ENCODE data around the gene TBX15.

The TBX15 gene

GRCh38 chr1:118989006-118989815, 1.1 kb upstream of the TBX15 start:
- POLR2A ChIA-PET, result no interaction called here

GRCh38 chr1:118987468-118988185, 516 bp downstream of the TBX15 start:
- ChIA-PET CTCF (no interaction called here), POLR2A (no interaction called here)
- DNase-seq (ENCODE audit: extremely low spot score), result no peak
- TF ChIP-seq FOXM1 (IDR thresholded peaks at IDR 0.05; ENCODE audit: borderline replicate concordance) (no peak), PKNOX1 (IDR thresholded peaks at IDR 0.05) (no peak), NFRKB (IDR thresholded peaks at IDR 0.05) (no peak), SP1 (IDR thresholded peaks at IDR 0.05) (no peak), HDGF (IDR thresholded peaks at IDR 0.05; ENCODE audit: borderline replicate concordance) (no peak), ELF4 (IDR thresholded peaks at IDR 0.05) (no peak), TARDBP (IDR thresholded peaks at IDR 0.05) (no peak), L3MBTL2 (conservative IDR thresholded peaks at IDR 0.05) (no peak), CTBP1 (IDR thresholded peaks at IDR 0.05; ENCODE audit: borderline replicate concordance) (no peak), SUZ12 (IDR thresholded peaks at IDR 0.05) (no peak), BHLHE40 (IDR thresholded peaks at IDR 0.05; ENCODE audit: borderline replicate concordance) (no peak), LEF1 (IDR thresholded peaks at IDR 0.05; ENCODE audit: borderline replicate concordance) (no peak), FOXK2 (IDR thresholded peaks at IDR 0.05) (no peak), FOXA1 (IDR thresholded peaks at IDR 0.05) (no peak), ZNF384 (IDR thresholded peaks at IDR 0.05) (no peak)

More at GRCh38 chr1:118989006-118989815, 1.1 kb upstream of the TBX15 start:
- no peak for TF ChIP-seq TARDBP (IDR thresholded peaks at IDR 0.05)
- no peak for TF ChIP-seq SUZ12 (IDR thresholded peaks at IDR 0.05)
- TF ChIP-seq FOXM1 (IDR thresholded peaks at IDR 0.05; ENCODE audit: borderline replicate concordance), result no peak
- no peak for TF ChIP-seq ARNT (IDR thresholded peaks at IDR 0.05)
- TF ChIP-seq ZNF384 (IDR thresholded peaks at IDR 0.05), result no peak
- TF ChIP-seq NFRKB (IDR thresholded peaks at IDR 0.05), result no peak
- TF ChIP-seq BHLHE40 (IDR thresholded peaks at IDR 0.05; ENCODE audit: borderline replicate concordance), result no peak
- TF ChIP-seq HDGF (IDR thresholded peaks at IDR 0.05; ENCODE audit: borderline replicate concordance), result no peak
- TF ChIP-seq L3MBTL2 (conservative IDR thresholded peaks at IDR 0.05), result no peak
- no peak for TF ChIP-seq LEF1 (IDR thresholded peaks at IDR 0.05; ENCODE audit: borderline replicate concordance)
- CTCF ChIA-PET, result no interaction called here
- no peak for DNase-seq (ENCODE audit: extremely low spot score)

GRCh38 chr1:118986555-118987467, 1.3 kb downstream of the TBX15 start:
- TF ChIP-seq ZNF384 (IDR thresholded peaks at IDR 0.05), result no peak
- no peak for TF ChIP-seq FOXM1 (IDR thresholded peaks at IDR 0.05; ENCODE audit: borderline replicate concordance)
- TF ChIP-seq NFRKB (IDR thresholded peaks at IDR 0.05), result no peak
- TF ChIP-seq TARDBP (IDR thresholded peaks at IDR 0.05), result no peak
- no peak for TF ChIP-seq FOXK2 (IDR thresholded peaks at IDR 0.05)
- no peak for TF ChIP-seq FOXA1 (IDR thresholded peaks at IDR 0.05)
- TF ChIP-seq CTBP1 (IDR thresholded peaks at IDR 0.05; ENCODE audit: borderline replicate concordance), result no peak
- no peak for TF ChIP-seq ARNT (IDR thresholded peaks at IDR 0.05)
- TF ChIP-seq ELF4 (IDR thresholded peaks at IDR 0.05), result no peak
- TF ChIP-seq LEF1 (IDR thresholded peaks at IDR 0.05; ENCODE audit: borderline replicate concordance), result no peak
- TF ChIP-seq BHLHE40 (IDR thresholded peaks at IDR 0.05; ENCODE audit: borderline replicate concordance), result no peak
- ChIA-PET POLR2A (no interaction called here), CTCF (no interaction called here)
- DNase-seq (ENCODE audit: extremely low spot score), result no peak

- CTCF ChIA-PET, result no interaction called here
- DNase-seq (ENCODE audit: extremely low spot score), result no peak
- TF ChIP-seq L3MBTL2 (conservative IDR thresholded peaks at IDR 0.05) (no peak), FOXM1 (IDR thresholded peaks at IDR 0.05; ENCODE audit: borderline replicate concordance) (no peak), FOXK2 (IDR thresholded peaks at IDR 0.05) (no peak), LEF1 (IDR thresholded peaks at IDR 0.05; ENCODE audit: borderline replicate concordance) (no peak), PKNOX1 (IDR thresholded peaks at IDR 0.05) (no peak), TARDBP (IDR thresholded peaks at IDR 0.05) (no peak), FOXA1 (IDR thresholded peaks at IDR 0.05) (no peak), ZNF384 (IDR thresholded peaks at IDR 0.05) (no peak), SUZ12 (IDR thresholded peaks at IDR 0.05) (no peak)
- POLR2A ChIA-PET, result no interaction called here
Measured at GRCh38 chr1:118985640-118986554, 2.2 kb downstream of the TBX15 start.
